DMS53 treated with DMSO at 0.1 percent for 48 hours (cell line): ENCODE results near the gene CCDC88C.
A peak's percentile ranks its signal among the peaks of the same experiment; 100 is the strongest.

Experiments
- DNase-seq: peaks from one replicate; lab custom pipeline; 2025; ENCODE audit not compliant: unreplicated experiment; lab: John Stamatoyannopoulos, UW

The CCDC88C gene

DNA sequence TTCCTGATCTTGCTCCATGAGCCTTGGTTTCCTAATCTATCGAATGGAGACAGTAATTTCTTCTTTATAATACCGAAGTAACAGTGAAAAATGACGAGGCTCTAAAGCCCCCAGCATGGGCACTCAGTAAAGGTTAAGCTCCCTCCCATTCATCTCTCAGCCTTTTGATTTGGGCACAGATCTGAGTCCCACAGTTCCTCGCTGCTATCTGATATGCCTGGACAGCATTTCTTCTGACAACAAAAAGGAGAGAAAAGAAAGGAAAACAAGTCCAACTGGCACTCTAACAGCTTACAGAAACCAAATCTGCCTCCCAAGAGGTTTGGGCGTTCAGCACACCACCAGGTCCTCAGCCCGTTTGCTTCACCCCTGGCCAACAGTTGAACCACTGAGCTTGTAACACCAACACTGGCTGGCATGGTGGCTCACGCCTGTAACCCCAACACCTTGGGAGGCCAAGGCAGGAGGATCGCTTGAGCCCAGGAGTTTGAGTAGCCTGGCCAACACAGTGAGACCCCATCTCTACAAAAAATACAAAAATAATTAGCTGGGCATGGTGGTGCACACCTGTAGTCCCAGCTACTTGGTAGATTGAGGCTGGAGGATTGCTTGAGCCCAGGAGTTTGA is 19.5 kb downstream of the CCDC88C start:
- no peak for DNase-seq

DNA sequence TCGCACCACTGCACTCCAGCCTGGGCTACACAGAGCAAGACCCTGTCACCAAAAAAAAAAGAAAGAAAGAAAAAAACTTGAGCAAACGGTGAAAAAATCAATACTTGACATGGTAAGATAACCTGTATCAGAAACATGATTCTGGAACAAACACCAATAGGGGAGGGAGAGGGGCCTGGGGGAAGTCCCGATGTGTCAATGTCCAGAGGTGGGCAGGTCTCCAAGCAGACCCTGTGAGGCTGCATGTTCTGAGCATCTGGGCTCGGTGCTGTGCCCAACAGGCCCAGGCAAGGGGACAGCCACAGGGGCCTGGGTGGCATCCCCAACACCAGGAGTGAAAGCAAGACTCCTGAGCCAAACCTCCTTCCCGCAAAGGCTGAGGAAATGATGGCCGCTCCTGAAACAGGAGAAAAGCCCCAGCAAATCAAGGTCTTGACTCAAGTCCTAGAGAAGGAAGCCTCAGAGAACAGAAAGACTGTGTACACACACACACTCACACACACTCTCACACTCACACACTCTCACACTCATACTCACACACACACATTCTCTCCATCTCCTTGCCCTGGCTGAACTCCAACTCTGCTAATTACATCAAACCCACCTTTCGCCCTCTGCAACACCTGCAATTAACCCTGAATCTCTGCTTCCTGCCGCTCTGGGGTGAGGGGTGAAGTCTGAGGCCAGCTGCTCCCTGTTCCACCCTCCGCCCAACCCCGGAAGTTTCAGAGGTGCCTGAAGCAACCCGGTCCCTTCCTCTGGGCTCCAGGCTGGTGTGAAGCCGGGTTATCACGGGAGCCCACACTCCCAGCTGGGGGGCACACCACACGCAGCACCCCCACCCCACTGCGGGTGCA is 20.4 kb downstream of the CCDC88C start:
- no peak for DNase-seq

DNA sequence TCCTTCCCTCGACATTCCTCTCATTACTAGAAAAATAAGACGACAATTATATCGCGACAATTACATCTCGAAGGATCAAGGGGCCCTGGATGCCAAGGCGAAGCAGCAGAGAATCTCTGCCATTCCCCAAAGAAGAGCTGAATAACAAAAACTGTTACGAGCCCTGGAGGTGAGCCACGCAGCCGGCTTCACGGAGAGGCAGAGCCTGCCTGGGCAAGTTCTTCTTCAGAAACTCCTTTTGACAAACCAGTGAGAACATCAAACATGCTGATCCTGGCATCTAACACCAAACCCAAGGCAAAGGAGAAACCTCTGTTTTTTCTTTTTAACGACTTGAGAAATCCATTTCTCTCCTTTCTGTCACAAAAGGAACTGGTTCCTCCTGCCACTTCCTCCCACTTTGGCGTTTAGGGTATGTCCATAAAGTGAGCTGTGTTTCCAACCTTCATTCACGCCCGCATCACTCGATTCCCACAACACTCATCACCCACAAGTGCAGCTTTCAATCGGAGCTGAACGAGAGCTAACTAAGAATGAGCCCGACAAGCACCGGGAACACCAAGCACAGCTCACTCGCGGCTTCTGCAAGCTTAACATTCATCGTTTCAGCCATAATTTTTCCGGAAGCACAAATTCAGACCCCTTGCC is 21.5 kb downstream of the CCDC88C start:
- DNase-seq = no peak

DNA sequence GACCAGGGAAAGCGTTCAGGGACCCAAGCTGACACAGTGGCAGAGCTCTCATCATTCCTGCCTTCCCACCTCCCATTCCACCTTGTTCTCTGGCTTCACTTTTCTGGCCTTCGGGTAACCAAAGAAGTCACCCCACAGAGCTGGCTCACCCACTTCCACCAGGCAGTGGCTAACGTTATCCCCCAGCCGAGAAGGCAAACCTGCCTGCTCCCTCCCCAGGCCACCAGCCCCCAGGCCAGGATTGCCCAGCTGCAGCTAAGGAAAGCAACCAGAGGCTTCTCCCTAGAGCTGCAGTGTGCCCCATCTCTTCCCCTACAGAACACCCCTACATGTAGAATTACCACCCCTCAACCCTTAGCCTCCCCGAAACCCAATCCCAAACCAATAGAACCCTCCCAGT is 22.2 kb downstream of the CCDC88C start:
- DNase-seq = no peak

DNA sequence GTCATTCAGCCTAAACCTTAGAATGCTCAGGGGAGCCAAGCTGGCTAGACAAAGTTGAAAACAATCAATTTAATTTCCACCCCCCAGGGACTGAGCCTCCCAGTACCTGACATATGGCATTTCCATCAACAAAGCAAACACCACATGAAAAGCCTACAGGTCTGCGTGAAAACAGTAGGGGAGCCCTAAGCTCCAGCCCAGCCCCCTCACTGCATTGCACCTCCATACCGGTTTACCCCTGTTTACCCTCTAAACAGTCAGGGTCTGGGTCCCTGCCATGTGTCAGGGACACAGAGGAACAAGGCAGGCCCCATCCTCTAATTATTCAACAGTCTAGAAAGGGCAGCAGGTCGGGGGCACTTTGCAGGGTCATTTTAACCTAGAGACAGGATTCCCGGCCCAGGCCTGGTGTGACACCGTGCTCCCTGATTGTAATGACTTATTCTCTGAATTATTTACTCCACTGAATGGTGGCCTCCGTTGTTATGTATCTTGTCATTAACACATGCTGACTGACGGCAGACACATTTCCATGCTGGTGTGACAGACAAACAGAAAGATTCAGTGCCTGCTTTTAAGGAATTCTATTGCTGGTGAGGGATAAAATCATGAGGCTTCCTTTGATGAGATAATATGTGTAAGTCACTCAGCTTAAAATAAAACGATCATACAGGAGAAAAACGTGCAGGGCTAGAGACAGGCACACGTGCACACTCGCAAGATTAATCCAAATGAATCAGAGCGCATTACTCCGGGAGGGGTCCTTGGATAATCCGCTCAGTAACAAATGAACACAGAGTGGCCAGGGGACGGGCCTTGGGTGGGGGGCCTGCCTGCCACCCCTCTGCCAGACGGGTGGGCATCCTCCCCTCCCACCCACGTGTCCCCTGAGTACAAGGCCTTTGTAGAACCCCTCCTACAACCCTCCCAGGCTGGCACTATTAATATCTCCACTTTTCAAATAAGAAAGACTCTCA is 23.2 kb downstream of the CCDC88C start:
- DNase-seq = no peak

DNA sequence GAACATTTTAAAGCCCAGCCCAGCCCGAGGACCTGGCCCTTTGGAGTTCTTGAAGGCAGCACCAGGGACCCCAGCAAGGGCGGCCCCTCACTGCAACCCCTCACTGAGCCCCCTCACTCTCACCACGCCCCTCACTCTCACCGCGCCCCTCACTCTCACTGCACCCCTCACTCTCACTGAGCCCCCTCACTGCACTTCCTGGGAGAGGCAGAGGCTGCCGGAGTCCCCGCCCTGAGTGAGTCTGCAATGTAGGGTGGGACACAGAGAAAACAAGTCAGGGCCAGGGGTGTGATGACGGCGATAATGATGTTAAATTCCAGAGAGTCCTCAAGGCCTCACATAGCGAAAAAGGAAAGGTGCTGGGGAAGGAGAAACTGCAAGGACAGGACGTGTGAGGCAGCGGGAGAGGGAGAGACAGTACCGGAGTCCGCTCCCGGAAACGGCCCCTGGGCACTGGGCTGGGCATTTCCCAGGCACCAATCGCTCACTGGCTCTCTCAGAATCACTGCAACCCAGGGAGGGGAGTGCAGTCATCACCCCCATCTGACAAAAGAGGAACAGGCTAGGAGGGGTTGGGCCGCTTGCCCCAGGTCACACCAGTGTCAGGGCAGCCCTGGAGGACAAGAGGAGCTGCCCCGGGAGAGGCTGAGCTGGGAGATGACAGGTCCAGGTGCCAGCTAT is 24.9 kb downstream of the CCDC88C start:
- no peak for DNase-seq

DNA sequence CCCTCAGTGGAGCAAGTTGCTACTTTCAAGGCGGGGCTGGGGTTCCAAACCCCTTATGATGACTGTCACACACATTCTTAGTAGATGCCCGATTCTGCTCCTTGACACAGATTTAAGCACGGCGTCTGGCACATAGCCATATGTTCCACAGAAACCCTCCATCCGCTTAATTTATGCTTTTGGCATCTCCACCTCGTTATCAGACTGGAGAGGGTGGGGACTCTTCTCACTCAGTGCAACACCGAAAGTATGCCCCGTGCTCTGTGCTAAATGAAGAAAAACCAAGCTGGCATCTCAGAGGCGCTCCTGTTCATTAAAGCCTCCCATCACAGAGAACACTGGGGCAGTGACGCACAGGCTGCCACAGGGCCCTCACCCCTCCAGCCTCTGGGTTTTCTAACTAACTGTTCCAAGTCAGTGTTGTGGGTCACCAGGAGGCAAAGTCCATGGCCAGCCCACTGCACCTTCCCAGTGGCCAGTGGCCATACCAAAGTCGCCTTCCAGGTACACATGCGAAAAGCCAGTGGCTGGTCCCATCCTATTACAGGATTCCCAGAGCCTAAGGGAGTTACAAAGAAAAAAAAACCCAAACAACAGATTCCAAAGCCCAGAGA is 27.3 kb downstream of the CCDC88C start:
- no peak for DNase-seq

DNA sequence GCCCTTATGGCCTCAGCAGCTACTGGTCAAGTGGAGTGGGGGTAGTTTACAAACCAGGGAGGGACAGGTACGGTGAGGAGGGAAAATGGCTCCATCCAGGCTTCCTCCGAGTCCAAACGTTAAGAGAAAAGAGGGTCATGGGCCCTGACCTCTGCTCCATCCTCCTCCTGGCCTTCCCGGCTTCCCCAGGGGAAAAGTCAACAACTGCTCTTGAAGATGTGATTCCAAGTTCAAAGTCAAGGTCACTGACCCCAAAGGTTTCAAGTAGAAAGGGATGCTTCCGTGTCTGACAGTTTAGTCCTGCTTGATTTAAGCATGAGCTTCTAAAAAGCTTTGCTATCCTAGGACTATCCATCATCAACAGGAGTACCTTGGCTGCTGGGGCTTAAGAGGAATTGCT is 28.5 kb downstream of the CCDC88C start:
- DNase-seq = no peak

DNA sequence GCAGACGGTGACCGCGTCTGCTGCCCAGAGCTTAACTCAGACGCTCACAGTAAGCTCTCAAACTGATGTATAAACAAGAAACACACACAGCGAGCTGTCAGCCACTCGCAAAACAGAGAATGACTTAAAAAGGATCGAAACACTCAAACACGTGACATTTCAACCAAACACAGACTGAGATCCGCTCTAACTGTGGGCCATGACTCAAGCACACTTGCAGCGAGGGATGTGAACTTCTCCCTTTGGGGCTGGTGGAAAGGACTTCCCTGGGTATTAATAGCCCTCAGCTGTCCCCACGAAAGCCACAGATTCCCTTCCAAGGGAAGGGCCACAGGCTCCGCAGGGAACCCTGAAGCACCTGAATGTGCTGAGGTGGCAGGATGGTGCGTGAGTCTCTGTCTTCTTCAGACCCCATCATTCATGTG is 29.1 kb downstream of the CCDC88C start:
- no peak for DNase-seq

DNA sequence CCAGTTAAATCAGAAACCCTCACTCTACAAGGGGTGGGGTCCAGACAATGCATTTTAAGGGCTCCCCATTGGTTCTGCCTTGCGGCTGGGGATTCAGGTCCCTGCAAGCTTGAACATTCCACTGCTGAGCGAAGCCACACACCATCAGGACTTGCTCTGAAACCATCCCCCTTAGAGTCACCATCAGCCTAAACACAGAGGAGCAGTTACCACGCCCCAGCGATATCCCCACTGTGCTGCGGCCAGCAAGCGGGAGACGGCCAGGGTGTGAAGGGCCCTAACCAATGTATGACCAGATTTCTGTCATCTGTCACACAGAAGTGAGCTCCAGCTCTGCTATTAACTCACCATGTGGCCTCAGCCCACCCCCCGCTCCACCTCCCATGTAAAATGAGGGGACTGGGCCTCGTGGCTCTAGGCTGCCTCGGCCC is 29.7 kb downstream of the CCDC88C start:
- no peak for DNase-seq

DNA sequence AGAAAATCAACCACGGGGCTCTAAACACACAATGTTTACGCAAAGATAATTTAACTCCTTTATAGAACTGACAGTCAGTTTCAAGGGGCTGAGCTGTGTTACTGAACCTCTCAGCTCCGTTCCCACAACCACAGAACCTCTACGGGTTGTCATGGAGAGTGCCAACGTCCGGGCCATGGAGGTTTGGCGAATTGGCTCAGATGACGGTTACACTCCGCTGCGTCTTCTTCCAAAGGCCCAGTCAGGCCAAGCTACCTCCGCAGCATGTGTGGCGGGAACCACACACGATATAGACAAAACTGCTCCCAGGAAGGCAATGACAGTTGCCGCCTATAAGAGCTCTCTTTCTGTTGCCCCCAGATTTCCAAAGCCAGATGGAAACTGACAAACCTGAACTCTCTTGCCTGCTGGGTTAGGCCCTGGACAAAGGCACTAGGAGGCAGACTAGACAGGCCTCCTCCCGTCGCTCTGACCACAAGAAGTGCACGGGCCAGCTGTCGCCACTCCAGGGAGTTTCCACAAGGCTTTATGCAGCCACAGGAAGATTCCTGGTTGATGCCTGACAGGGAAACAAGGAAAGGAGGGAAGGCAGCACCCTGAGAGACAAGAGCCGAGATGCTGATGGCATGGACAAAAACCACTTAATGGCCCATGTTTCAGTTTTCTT is 30.3 kb downstream of the CCDC88C start:
- no peak for DNase-seq

DNA sequence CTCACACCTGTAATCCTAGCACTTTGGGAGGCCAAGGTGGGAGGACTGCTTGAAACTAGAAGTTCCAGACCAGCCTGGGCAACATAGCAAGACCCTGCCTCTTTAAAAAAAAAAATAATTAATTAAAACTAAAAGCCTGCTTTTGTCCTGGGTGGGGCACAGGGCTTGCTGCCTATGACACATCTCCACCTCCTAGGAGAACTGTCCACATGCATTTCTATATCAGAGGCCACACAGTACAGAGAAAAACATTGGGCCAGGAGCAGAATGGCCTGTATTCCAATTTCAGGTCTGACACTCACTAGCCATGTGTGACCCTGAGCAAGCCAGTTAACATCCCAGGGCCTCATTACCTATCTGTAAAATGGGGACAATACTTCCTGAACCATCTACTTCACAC is 31.9 kb downstream of the CCDC88C start:
- no peak for DNase-seq

DNA sequence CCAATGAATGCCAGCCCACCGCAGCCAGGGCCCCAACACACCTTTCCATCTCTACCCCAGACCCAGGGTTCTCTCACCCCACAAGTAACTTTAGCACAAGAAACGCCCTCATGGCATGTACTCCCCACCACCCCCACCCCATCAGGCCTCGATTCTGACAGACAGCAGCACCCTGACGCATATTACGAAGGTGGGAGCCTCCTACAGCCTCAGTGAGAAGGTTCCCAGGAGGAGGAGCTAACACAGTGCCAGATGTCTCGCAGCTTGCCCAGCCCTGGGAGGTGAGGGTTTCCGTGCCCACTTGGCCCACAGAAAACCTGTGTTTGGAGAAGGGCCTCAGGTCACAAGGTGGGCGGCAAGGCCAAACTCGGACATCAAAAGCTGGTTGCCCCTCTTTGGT is 32.4 kb downstream of the CCDC88C start:
- no peak for DNase-seq

DNA sequence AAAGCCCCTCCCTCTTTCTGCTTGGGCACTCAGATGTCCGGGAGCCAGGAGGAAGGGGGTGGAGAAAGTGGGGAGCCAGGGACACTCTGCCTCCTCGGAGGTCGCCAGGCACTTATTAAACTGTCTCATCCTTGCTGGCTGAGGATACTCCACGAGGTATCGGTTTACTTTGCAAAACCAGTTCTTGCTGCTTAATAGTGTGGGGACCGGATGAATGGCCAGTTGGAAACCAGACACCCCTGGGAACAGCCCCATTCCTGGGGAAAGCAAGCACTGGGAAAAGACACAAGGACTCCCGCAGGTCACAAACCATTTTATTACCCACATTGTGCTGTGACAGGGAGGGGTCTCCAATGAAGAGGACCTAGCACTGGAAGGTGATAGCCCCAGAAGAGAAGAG is 34.2 kb downstream of the CCDC88C start:
- peak; percentile 56 for DNase-seq

DNA sequence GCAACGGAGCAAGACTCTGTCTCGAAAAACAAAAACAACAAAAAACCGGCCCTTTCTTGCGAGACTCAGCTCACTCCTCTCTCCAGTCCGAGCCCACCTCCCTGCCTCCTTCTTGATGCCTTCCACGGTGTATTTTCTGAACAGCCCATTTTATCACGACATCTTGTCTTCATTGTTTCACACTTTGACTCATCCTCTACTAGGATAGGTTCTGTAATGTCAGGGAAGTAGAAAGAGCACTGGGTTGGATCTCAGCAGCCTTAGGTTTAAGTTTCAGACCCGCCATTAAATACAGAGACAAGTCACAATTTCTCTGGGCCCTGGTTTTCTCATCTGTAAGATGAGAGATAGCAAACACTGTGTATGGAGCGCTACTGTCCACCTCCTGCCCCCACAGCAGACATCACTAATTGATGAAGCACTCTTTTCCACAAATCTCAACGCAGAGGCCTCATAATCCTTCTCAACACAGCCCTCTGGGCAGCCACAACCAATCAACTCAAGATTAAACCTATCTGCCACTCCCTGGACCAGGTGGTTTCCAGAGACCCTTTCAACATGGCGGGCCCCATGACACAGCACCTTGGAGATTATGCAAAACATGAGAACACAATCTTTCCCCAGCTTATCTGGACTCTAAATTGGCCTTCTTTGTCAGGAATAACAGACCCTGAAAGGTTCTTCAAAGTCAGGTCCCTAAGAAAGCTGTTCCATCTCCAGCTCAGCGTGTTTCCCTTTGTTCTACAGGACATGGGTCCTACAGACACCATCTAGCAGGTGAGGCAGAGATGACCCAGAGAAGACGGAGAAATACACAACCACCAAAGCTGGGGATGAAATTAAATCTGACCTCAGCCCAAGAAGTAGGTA is 35.6 kb downstream of the CCDC88C start:
- no peak for DNase-seq

DNA sequence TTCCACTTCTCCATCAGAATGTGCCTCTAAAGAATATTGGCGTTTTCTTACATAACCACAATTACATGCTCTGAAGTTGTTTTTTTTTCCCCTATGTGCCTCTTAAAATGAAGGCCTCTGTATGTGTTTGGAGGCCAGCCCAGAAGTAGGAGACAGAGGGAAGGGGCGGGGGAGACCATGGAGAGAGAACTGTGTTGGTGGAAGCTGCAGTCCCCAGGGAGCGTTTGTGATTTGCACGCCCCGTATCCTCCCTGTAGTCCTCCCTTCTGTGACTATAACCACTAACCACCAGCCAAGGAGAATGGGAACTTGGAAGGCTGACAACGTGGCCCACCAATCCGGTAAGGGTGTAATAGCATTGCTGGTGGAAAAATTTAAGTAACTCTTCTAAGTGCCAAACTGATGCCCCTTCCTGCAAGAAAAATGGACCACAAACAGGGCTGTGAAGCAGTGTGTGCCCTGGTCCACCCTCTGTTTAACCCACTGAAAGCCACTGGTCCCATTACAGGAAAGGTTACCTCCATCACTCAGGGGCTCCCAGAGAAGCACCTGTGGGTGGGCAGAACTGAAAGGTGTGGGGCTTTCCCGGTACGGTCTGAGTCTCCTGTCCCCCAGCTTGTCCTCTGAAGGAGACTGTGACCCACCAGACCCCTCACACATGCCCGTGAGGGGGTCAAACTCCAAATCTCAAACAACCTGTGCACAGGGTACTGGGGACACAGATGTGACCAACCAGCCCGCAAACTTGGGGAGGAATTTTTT is 36.8 kb downstream of the CCDC88C start:
- DNase-seq = no peak

DNA sequence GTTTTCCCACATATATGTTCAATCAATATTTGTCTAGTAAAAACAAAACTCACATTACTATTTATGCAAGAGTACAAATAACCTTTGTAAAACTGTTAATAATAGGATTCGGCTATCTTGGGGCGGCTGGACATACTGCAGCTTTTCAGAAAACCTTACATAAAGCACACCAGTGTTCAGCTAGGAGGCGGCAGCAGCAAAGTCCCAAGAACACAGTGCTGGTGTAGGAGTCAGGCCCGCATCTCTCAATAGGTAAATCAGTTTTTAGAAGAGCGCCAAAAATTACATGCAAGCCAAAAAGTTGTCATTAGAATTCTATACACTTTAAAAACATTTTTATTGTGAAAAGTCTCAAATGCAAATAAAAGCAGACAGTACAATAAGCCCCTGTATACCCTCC is 37.5 kb downstream of the CCDC88C start:
- DNase-seq = no peak

DNA sequence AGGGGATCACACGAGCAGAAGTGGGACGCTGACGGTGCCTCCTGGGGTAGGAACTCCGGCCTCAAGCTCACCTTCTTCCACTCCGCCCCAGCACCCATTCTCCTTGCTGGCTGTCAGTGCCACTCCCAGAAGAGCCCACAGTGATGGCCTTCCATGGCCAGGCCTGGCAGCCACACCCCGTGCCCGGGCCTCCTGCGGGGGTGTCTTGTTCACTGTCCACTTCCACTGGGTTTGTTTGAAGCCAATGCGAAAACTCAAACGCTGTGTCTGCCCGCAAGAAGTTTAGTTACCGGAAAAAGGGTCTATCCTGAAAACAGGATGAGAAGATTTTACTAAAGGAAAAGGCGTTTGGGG is 38.1 kb downstream of the CCDC88C start:
- DNase-seq = no peak
